Cardiac muscle cell (in vitro differentiated cells and primary cell): Measurements from ENCODE around the gene GNPTG. TPM values are rescaled to one million over a fixed set of nuclear protein-coding genes. Genes with fewer than 3 reads are reported as not detected.

Experiments
- DNase-seq, 2 donors: peaks; one replicate each; pipeline versions ENCODE4 v3.0.0 to v3.0.0-alpha.2; 2010 to 2017; ENCODE audit warnings: low read depth in 1 of 2, low spot score in 1 of 2
- H3K27ac ChIP-seq: fragments of 200-600 bp; sonication (generic); 2 replicates; pipeline ENCODE4 v1.5.1; 2016
- H3K27me3 ChIP-seq: fragments of 200-600 bp; sonication (generic); 2 replicates; pipeline ENCODE4 v1.6.0; 2016; ENCODE audit warnings: control low read depth
- H3K36me3 ChIP-seq: fragments of 200-600 bp; sonication (generic); 2 replicates; pipeline ENCODE4 v1.5.1; 2016; ENCODE audit warnings: control low read depth
- H3K4me1 ChIP-seq: fragments of 200-600 bp; sonication (generic); 2 replicates; pipeline ENCODE4 v1.8.1; 2017; ENCODE audit warnings: low read depth, mild to moderate bottlenecking, mixed run types
- H3K4me3 ChIP-seq: fragments of 200-600 bp; sonication (generic); 2 replicates; pipeline ENCODE4 v1.5.1; 2016; ENCODE audit warnings: mild to moderate bottlenecking
- H3K9me3 ChIP-seq: fragments of 200-600 bp; sonication (generic); 2 replicates; pipeline ENCODE4 v1.5.1; 2017; ENCODE audit warnings: low read depth, mild to moderate bottlenecking, control low read depth
- polyA plus RNA-seq: library from polyadenylated mRNA; unstranded; fragments of >200 nt; fragmentation: Nextera tagmentation; extraction: Ambion mirVana; gene quantifications from 2 replicates; pipeline ENCODE4 v1.2.1, GENCODE V29; 2016
- total RNA-seq: library from RNA; depleted of rRNA; stranded (reverse); fragments of >200 nt; gene quantifications from 2 replicates; pipeline ENCODE4 v1.2.3, GENCODE V29; 2016
- TF ChIP-seq, protein P1 (sequence below): IDR thresholded peaks from 2 replicates; pipeline ENCODE4 v1.5.1; 2012; ENCODE audit warnings: low read depth, mild to moderate bottlenecking, low read length

Gene GNPTG
- total and polyA plus RNA-seq, 2 experiments from 2014 or later = 57.0 to 60.3 TPM

DNA sequence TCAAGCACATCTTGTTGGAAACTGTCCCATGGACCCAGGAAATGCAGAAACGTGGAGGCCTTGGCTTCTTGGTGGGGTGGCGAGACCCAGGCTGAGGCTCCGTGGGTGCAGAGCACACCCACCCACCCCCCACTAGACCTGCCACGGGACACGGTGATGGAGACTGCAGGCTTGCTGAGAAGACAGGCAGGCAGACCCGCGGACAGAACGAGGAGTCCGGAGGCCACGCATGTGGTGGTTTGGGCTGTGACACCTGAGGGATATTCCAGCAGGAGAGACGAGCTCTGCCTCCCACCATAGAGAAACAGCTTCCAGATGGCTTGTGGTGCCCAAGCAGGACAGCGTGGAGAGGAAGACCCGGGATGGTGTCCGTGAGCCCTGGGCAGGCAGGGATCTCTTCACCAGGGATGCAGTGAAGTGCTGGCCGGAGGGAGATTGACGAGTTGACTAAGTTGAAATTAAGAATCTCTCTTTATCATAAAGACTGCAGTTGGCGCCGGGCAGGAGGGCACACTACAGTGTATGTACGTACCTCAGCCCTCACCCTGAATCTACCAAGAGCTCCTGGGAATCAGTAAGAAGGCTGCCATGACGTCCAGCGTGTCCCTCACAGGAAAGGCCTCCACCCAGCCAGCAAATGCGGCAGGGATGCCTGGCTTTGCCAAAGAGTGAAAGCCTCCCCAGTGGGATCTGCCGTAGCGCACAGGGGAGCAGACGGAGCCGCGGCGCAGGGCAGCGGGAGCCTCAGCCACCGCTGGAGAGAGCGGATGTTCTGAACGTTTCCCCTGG lies 34.1 kb upstream of the GNPTG start:
- Histone ChIP-seq H3K27me3 (no peaks in the 10 kb centered on the region), H3K4me1 (no peaks in the 10 kb centered on the region), H3K36me3 (peaks cover 57% of the 10 kb centered on the region), H3K27ac (no peak overlapping the region), H3K4me3 (no peak overlapping the region), H3K9me3 (no peaks in the 10 kb centered on the region)
- TF ChIP-seq, protein P1, sequence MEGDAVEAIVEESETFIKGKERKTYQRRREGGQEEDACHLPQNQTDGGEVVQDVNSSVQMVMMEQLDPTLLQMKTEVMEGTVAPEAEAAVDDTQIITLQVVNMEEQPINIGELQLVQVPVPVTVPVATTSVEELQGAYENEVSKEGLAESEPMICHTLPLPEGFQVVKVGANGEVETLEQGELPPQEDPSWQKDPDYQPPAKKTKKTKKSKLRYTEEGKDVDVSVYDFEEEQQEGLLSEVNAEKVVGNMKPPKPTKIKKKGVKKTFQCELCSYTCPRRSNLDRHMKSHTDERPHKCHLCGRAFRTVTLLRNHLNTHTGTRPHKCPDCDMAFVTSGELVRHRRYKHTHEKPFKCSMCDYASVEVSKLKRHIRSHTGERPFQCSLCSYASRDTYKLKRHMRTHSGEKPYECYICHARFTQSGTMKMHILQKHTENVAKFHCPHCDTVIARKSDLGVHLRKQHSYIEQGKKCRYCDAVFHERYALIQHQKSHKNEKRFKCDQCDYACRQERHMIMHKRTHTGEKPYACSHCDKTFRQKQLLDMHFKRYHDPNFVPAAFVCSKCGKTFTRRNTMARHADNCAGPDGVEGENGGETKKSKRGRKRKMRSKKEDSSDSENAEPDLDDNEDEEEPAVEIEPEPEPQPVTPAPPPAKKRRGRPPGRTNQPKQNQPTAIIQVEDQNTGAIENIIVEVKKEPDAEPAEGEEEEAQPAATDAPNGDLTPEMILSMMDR = no peak
- DNase-seq = no peak

GRCh38 chr16:1318268-1318545 lies 33.5 kb upstream of the GNPTG start:
- no peak for DNase-seq
- Histone ChIP-seq H3K4me3 (no peak overlapping the region), H3K27ac (no peak overlapping the region), H3K9me3 (no peaks in the 10 kb centered on the region), H3K4me1 (no peaks in the 10 kb centered on the region), H3K36me3 (peaks cover 58% of the 10 kb centered on the region), H3K27me3 (no peaks in the 10 kb centered on the region)
- TF ChIP-seq, protein P1 = no peak

GRCh38 chr16:1319041-1319440 lies 32.7 kb upstream of the GNPTG start:
- Histone ChIP-seq H3K27me3 (no peaks in the 10 kb centered on the region), H3K9me3 (no peaks in the 10 kb centered on the region), H3K4me3 (no peak overlapping the region), H3K36me3 (peaks cover 60% of the 10 kb centered on the region), H3K27ac (no peak overlapping the region), H3K4me1 (no peaks in the 10 kb centered on the region)
- TF ChIP-seq, protein P1 = no peak
- DNase-seq = no peak

DNA sequence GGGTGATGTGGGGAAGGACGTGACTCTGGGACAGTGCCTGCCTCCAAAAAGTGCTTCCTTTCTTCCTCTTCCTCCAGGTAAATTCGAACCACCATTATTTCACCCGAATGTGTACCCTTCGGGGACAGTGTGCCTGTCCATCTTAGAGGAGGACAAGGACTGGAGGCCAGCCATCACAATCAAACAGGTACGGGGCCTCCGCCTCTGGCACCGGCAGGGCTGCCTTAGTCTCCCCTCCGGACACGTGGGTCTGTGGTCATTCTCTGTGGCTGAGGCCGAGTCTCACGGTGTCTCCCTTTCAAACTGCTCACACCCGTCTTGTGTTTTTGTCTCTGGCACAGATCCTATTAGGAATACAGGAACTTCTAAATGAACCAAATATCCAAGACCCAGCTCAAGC lies 31.6 kb upstream of the GNPTG start:
- peaks cover 52% of the 10 kb centered on the region for H3K36me3 ChIP-seq
- TF ChIP-seq, protein P1 = no peak
- H3K4me3 ChIP-seq = no peak overlapping the region

GRCh38 chr16:1320658-1321240 lies 31.0 kb upstream of the GNPTG start:
- Histone ChIP-seq H3K9me3 (no peaks in the 10 kb centered on the region), H3K4me1 (no peaks in the 10 kb centered on the region), H3K27me3 (no peaks in the 10 kb centered on the region), H3K36me3 (peaks cover 47% of the 10 kb centered on the region), H3K4me3 (no peak overlapping the region), H3K27ac (no peak overlapping the region)
- DNase-seq = no peak
- TF ChIP-seq, protein P1 = no peak

More for the DNA sequence above, 31.6 kb upstream of the GNPTG start:
- no peaks in the 10 kb centered on the region for H3K4me1 ChIP-seq
- no peak for DNase-seq
- no peaks in the 10 kb centered on the region for H3K27me3 ChIP-seq
- H3K27ac ChIP-seq = no peak overlapping the region
- H3K9me3 ChIP-seq = no peaks in the 10 kb centered on the region
